Mammary epithelial cell (primary cell): Measurements from ENCODE around the gene LYST.

ENCODE experiments used
- CTCF ChIP-seq, 2 donors: IDR thresholded peaks in 1 of 2; conservative IDR thresholded peaks in 1 of 2; 2 replicates each; pipeline ENCODE4 v1.5.1; 2011 to 2012; ENCODE audit warnings: inconsistent platforms in 2 of 2, low read length in 2 of 2, mild to moderate bottlenecking in 2 of 2, control low read depth in 1 of 2, low read depth in 1 of 2; ENCODE audit not compliant: insufficient read depth in 1 of 2; ENCODE audit errors: extremely low read depth in 1 of 2
- EZH2 ChIP-seq: IDR thresholded peaks from 2 replicates; pipeline ENCODE4 v1.6.1; 2012; ENCODE audit warnings: low read length, inconsistent platforms, borderline replicate concordance

- TF ChIP-seq EZH2 (no peak), CTCF (conservative IDR thresholded peaks at IDR 0.05 in 1 of 2, IDR thresholded peaks at IDR 0.05 in 1 of 2; ENCODE audit: extremely low read depth in 1 of 2, insufficient read depth in 1 of 2, low read depth in 1 of 2, low read length in 2 of 2) (no peak)
Measured at GRCh38 chr1:235867903-235868469, 1.3 kb upstream of the LYST start.
